Activated CD4-positive, alpha-beta T cell treated with anti-CD3 and anti-CD28 coated beads for 1 hour (primary cell): ENCODE measurements around the gene EEF1G.
"Not testable (repeated sequence)": the region's sequence is repeated elsewhere in the genome, so short reads cannot be mapped to it uniquely, and the experiment has no call there.

Experiments
- DNase-seq: peaks from one replicate; pipeline ENCODE4 v3.0.0-alpha.2; 2020

Gene EEF1G

GRCh38 chr11:62573592-62574362 is at the start of gene EEF1G:
Gene EEF1G (minus strand): TSS chr11:62573891. CDS start chr11:62573842, 49 bp downstream.
- DNase-seq, result peak; percentile 97

GRCh38 chr11:62622476-62623089 is 48.9 kb upstream of the EEF1G start:
- no peak for DNase-seq

GRCh38 chr11:62621567-62622470 is 48.1 kb upstream of the EEF1G start, which contains the start of gene B3GAT3:
Gene B3GAT3 (minus strand): TSS chr11:62621986. CDS start chr11:62621947, 39 bp downstream.
- DNase-seq, result peak; percentile 93

- DNase-seq, result no peak
Observed at GRCh38 chr11:62621027-62621566, 47.4 kb upstream of the EEF1G start.

- not testable (repeated sequence) for DNase-seq
Observed at GRCh38 chr11:62616957-62617356, 43.3 kb upstream of the EEF1G start.

- DNase-seq, result no peak
Observed at GRCh38 chr11:62615521-62615920, 41.8 kb upstream of the EEF1G start.

GRCh38 chr11:62614275-62614674 is 40.6 kb upstream of the EEF1G start:
- DNase-seq, result no peak

GRCh38 chr11:62613291-62613778 is 39.6 kb upstream of the EEF1G start:
- DNase-seq, result no peak

GRCh38 chr11:62612366-62613290 is 38.9 kb upstream of the EEF1G start, which contains the start of the genes EML3 and ROM1:
Gene EML3 (minus strand): TSS chr11:62612775. CDS start chr11:62612457, 318 bp downstream.
Gene ROM1 (plus strand): TSS chr11:62613257. CDS start chr11:62613282, 25 bp downstream.
- DNase-seq, result peak; percentile 83

GRCh38 chr11:62611705-62612365 is 38.1 kb upstream of the EEF1G start:
- no peak for DNase-seq

GRCh38 chr11:62610814-62611704 is 37.4 kb upstream of the EEF1G start:
- DNase-seq, result no peak

- no peak for DNase-seq
Observed at GRCh38 chr11:62610403-62610802, 36.7 kb upstream of the EEF1G start.

- DNase-seq, result no peak
Observed at GRCh38 chr11:62608776-62609175, 35.1 kb upstream of the EEF1G start.

GRCh38 chr11:62607714-62608113 is 34.0 kb upstream of the EEF1G start:
- DNase-seq, result no peak

- no peak for DNase-seq
Observed at GRCh38 chr11:62605902-62606301, 32.2 kb upstream of the EEF1G start.

- no peak for DNase-seq
Observed at GRCh38 chr11:62605467-62605866, 31.8 kb upstream of the EEF1G start.

GRCh38 chr11:62604460-62605120 is 30.9 kb upstream of the EEF1G start:
- no peak for DNase-seq

GRCh38 chr11:62603776-62604299 is 30.1 kb upstream of the EEF1G start:
- no peak for DNase-seq

- DNase-seq, result no peak
Observed at GRCh38 chr11:62603072-62603408, 29.3 kb upstream of the EEF1G start.
